ENCODE results near the gene GALNT10. TPM values are rescaled to one million over a fixed set of nuclear protein-coding genes. Genes with fewer than 3 reads are reported as not detected.

The GALNT10 gene
- total RNA-seq, 2 donors from 2014 or later, result 11.5 to 19.5 TPM

DNA sequence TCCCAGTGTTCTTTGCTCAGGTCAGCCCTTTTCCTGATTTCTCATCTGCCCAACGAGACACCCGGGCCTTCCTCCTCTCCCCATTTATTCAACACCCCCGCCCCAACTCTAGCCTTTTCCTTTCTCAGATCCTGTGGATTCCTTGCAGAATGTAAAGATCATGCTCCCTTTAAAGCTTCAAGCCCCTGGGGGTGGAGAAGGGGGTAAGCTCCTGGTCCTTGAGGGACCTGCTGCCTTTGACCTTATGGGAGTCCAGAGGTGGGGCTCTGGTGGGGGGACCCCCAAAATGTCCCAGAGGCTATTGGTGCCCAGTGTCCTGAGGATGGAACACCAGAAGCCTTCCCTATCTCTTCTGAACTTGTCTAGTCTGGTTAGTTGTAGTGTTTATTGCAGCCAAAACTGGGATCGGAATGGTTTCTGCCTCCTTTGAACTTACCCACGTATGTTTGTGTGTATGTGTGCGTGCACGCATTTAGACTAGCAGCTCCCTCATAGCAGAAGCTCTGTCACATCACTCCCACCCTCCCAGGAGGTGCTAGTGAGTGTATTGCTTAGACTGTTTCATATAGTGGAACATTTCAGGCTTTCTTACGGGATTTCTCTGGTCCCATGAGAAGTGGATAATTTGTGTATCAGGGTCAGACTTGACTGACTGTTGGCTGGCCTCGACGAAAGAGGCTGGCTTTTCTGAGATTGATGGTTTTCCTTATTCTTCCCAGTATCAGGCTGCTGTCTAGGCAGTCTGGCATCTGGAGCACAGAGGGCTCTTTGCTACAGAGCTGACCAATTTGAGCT is 1.1 kb downstream of the GALNT10 start:
- Histone ChIP-seq H3K27me3 (no peaks in the 10 kb centered on the region), H3K27ac (no peak overlapping the region), H3K4me1 (peaks cover 29% of the 10 kb centered on the region), H3K9me3 (no peaks in the 10 kb centered on the region), H3K36me3 (replicated peaks in 1 of 2; ENCODE audit: insufficient read depth in 1 of 2, low read depth in 2 of 2) (no peaks in the 10 kb centered on the region), H3K4me3 (no peak overlapping the region)
- intact Hi-C loops (cut with DNase I), result no loop called here
- TF ChIP-seq, protein P1, sequence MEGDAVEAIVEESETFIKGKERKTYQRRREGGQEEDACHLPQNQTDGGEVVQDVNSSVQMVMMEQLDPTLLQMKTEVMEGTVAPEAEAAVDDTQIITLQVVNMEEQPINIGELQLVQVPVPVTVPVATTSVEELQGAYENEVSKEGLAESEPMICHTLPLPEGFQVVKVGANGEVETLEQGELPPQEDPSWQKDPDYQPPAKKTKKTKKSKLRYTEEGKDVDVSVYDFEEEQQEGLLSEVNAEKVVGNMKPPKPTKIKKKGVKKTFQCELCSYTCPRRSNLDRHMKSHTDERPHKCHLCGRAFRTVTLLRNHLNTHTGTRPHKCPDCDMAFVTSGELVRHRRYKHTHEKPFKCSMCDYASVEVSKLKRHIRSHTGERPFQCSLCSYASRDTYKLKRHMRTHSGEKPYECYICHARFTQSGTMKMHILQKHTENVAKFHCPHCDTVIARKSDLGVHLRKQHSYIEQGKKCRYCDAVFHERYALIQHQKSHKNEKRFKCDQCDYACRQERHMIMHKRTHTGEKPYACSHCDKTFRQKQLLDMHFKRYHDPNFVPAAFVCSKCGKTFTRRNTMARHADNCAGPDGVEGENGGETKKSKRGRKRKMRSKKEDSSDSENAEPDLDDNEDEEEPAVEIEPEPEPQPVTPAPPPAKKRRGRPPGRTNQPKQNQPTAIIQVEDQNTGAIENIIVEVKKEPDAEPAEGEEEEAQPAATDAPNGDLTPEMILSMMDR (IDR thresholded peaks at IDR 0.05), result no peak
- no peak for TF ChIP-seq POLR2A (IDR thresholded peaks at IDR 0.05)
- ATAC-seq, result no peak
- 31 to 32% methylated on average over 10 of the region's 10 CpGs for WGBS, 2 donors
- DNase-seq, result no peak

DNA sequence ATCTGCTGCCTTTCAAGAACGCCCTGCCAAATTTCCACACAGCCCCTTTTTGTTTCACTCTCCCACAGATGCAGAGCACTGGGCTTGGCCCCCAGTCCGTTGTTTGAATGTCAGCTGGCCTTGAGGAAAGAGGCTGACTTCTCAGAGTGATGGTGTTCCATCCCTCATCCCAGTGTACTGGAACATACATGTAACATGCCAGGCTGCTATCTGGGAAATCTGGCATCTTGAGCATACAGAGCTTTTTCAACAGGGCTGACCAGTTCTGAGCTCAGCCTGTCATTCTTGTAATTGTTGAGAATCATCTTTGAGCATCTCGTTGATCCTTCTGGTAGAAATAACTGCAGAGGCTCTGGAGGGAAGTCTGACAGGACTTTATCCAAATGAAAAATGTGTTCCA is 2.8 kb downstream of the GALNT10 start:
- 67 to 69% methylated on average over 3 of the region's 3 CpGs for WGBS, 2 donors
- intact Hi-C loops (cut with DNase I), result no loop called here
- Histone ChIP-seq H3K4me3 (no peak overlapping the region), H3K27me3 (no peaks in the 10 kb centered on the region), H3K27ac (no peak overlapping the region), H3K4me1 (peaks cover 40% of the 10 kb centered on the region), H3K36me3 (replicated peaks in 1 of 2; ENCODE audit: insufficient read depth in 1 of 2, low read depth in 2 of 2) (no peaks in the 10 kb centered on the region), H3K9me3 (no peaks in the 10 kb centered on the region)
- no peak for ATAC-seq
- no peak for DNase-seq
- TF ChIP-seq POLR2A (IDR thresholded peaks at IDR 0.05), result no peak
- TF ChIP-seq, protein P1 (IDR thresholded peaks at IDR 0.05), result no peak

DNA sequence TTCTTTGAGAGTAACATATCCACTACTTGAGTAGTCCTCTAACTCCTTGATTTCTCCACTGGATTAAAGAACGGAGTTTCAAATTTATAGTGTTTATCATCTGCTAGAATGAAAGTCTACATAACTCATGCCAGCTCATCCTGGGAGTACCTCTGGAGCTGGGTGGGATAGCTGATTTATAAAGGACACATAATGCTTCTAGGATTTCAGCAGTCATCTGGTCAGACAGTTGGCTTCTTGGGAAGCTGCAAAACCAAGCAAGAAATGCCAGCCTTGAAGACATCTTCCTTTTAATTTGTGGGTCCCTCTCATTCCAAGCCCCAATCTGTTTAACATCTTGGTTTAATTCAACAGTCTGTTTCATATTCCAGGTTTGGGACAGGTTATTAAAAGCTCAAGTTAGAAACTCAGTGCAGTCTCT is 3.2 kb downstream of the GALNT10 start:
- Histone ChIP-seq H3K9me3 (no peaks in the 10 kb centered on the region), H3K4me3 (no peak overlapping the region), H3K36me3 (replicated peaks in 1 of 2; ENCODE audit: insufficient read depth in 1 of 2, low read depth in 2 of 2) (no peaks in the 10 kb centered on the region), H3K27ac (no peak overlapping the region), H3K4me1 (peaks cover 40% of the 10 kb centered on the region), H3K27me3 (no peaks in the 10 kb centered on the region)
- intact Hi-C loops (cut with DNase I), result no loop called here
- ATAC-seq, result no peak
- 90 to 92% methylated on average over 1 of the region's 1 CpG for WGBS, 2 donors
- DNase-seq, result no peak
- TF ChIP-seq POLR2A (IDR thresholded peaks at IDR 0.05), result no peak
- TF ChIP-seq, protein P1 (IDR thresholded peaks at IDR 0.05), result no peak

DNA sequence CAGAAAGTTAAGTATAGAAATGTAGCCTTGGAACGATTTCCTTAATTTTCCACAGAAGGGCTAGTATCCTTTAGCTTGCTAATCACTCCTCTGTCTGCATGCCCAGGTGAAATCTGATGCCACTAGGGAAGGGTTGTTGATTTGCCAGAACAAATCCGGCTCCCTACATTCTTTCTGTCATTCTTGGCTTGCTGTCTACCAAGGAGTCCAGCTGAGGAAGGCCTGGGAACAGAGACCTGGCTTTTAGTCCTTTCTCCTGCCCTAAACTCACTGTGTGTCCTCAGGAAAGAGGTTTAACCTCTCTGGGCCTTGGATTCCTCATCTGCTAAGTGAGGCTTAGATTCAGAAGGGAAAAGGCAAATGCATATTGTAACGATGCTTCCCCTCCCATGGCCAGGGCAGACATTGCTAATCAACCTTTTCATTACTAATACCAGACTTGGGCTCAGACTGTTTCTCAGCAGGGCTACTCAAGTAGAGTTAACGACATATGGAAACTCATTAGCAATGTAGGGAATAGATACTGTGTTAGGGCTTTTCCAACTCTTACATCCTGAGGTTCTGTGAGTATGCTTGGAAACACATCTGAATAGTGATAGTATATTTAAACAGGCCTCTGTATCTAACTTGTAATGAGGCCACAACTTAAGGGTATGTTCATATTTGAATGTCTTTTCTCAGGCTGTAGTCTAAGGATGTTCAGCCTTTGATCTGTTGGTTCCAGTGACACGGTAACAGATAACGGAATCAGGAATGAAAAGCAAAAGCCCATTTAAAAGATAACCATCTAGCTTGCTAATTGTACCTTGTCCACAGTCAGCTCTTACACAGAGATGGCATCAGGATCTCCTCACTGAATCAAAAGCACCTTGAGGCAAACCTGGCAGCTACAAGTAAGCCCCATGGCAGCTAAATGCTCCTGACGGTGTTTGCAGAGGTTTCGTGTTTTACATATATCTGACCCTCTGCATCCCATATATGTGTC is 4.1 kb downstream of the GALNT10 start:
- H3K27me3 ChIP-seq, result no peaks in the 10 kb centered on the region
- 68 to 72% methylated on average over 8 of the region's 8 CpGs for WGBS, 2 donors
- H3K27ac ChIP-seq, result no peak overlapping the region
- no peaks in the 10 kb centered on the region for H3K36me3 ChIP-seq (replicated peaks in 1 of 2; ENCODE audit: insufficient read depth in 1 of 2, low read depth in 2 of 2)
- ATAC-seq (no peak), DNase-seq (no peak)
- no peak for TF ChIP-seq POLR2A (IDR thresholded peaks at IDR 0.05)
- TF ChIP-seq, protein P1 (IDR thresholded peaks at IDR 0.05), result no peak
- no peak overlapping the region for H3K4me3 ChIP-seq
- peaks cover 31% of the 10 kb centered on the region for H3K4me1 ChIP-seq
- no peaks in the 10 kb centered on the region for H3K9me3 ChIP-seq
- intact Hi-C loops (cut with DNase I), result no loop called here

Measured in body of pancreas (tissue), 4 donors.